GM13976 (cell line): ENCODE data around the gene INSIG1.

Source experiments
- DNase-seq: peaks from one replicate; pipeline ENCODE4 v3.0.0; 2012; ENCODE audit warnings: low spot score
- CTCF ChIP-seq: IDR thresholded peaks from 2 replicates; pipeline ENCODE4 v1.5.1; 2012; ENCODE audit warnings: borderline replicate concordance, mild to moderate bottlenecking; ENCODE audit not compliant: insufficient read depth; ENCODE audit errors: extremely low read depth, missing control alignments, control extremely low read depth
- in situ Hi-C: fragments of 300-500 bp; cut with MboI; formaldehyde crosslinking; loops from one replicate; pipeline ENCODE4 v1.12.0; 2022; ENCODE audit warnings: low sequenced_read_pairs, mixed read lengths, inconsistent platforms; ENCODE audit not compliant: unreplicated experiment

Gene INSIG1

DNA sequence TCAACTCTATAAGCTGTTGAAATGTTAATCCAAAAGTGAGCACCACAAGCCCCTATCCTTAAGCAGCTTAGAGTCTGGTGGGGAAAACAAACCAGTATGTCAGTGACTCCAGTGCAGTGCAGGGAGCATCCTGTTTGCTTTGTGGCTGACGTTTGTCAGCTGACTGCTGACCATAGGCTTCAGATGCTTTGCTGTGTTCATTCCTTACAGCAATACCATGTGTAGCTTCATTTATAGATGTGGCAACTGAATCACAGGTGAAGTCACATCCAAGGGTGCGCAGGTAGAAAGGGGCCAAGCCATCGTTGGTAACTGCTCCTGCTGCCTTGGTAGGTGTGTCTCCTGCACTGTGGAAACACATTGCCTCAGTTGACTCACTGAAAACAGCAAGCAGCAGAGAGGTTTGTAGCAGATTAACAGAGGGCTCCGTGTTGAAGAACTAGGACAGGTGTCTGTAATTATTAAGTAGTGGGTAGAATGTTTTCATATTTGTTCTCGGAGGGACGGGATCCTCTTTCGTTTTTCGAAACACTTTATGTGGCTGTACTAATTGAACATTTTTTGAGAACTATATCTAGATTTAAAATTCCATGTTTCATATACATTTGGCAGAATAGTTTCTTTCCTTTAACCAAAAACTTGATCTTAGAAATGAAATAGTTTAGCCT lies 2.0 kb downstream of the INSIG1 start:
- no peak for TF ChIP-seq CTCF
- in situ Hi-C loops, result no loop called here
- DNase-seq, result no peak

DNA sequence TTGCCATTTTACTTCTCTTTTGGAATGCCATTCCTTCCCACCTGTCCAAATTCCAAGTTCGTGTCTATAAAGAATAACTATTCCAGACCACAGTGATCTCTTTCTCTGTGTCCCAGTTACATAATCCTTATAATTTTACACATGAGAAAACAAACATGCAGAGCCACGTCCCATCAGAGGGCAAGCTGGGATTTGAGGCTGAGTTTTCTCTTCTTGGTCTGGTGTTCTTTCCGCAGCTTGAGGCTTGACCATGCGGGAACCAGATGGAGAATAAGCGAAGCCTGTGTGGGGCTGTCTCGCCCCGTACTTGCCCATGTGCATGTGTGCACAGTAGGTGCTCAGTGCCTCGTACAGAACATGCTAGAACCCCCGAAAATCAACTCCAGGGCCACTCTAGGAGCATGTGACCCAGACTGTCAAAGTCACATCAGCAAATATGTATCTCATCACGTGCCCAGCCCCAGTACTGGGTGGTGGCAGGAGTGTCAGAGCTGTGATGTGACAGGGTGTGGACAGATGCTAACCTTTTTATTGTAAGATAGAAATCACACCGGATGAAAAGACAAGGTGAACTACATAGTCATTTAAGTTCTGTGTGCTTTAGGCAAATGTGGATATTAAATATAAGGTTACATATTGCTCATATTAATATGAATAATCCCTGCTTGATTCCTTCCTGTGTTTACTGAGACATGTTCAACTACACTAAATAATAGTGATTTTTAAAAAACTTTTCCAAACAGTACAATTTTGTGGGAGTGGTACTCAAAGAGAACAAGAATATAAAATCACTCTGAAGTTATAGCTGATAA lies 3.2 kb downstream of the INSIG1 start:
- in situ Hi-C loops, result no loop called here
- no peak for DNase-seq
- TF ChIP-seq CTCF, result no peak

DNA sequence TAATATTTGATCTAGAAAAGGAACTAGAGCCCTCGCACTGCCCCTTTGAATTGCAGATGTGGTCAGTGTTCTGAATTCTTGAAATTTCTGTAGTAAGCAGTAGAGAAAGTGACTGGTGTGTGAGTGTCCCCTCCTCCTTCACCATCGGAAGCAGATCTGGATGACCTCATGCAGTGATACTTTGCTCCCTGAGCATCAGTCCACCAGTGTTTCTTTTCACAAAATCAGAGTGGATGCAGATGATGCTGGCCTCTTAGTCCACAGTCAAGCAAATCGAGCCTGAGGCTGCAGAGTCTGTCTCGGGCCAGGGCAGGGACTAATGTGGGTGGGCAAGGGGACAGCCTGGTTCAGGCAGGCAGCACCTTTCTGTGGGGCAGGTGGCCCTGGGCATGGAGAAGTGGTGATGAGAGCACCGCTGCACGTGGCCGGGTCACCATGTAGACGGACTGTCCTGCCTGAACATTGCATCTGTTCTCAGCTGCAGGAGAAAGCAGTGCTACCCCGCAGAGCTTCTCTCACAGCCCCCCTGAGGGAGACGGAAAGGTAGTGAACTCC lies 5.4 kb downstream of the INSIG1 start:
- DNase-seq, result no peak
- TF ChIP-seq CTCF, result no peak
- in situ Hi-C loops, result no loop called here

DNA sequence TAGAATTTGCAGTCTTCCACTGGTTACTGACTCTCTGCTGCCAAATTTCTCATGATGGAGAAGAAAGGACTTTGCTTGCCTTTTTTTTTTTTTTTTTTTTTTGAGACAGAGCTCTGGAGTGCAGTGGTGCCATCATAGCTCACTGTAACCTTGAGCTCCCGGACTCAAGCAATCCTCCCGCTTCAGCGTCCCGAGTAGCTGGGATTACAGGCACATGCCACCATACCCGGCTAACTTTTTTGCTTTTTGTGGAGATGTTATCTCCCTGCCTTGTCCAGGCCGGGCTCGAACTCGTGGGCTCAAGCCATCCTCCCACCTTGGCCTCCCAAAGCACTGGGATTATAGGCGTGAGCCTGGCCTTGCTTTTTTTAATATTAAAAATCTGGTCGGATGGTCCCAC lies 6.2 kb downstream of the INSIG1 start:
- TF ChIP-seq CTCF, result no peak
- in situ Hi-C loops, result no loop called here
- no peak for DNase-seq

- in situ Hi-C loops, result no loop called here
- TF ChIP-seq CTCF, result no peak
- DNase-seq, result no peak
Measured at GRCh38 chr7:155305231-155305904, 7.7 kb downstream of the INSIG1 start.

DNA sequence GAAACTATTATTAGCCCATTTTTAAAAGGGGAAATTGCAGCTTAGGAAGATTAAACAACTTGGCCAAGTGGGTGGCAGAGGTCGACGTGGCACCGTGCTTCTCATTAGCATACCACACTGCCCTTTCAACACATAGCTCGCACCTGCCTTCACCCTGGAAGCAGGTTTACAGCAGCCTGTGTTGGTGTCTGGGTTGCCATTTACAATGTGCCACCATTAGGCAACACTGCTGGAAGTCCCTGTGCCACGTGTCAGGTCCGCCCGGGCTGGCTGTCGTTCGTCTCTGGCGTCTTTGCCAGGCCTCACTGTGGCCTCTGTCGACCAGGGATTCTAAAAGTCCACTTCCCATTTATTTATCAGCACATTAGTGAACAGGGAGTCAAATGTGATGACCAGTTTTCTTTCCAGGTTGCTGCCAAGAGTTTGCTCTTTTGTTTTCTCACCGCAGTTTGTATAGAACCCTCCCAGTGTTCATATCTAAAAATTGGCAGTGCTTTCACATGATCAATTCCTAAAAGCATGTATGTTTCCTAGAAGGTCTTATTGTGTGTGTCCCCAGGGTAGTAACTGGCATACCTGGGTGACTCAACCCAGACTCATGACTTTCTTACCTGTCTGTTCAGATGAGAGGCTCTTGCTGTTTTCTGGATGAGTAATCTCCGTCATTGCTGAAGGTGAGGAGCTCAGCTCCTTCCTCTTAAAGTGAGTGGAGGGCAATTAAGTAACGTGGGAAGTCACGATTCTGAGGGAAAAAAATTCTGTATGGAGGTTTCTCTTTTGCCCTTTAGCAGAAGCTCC lies 9.2 kb downstream of the INSIG1 start:
- in situ Hi-C loops, result no loop called here
- no peak for DNase-seq
- no peak for TF ChIP-seq CTCF
